Adrenal gland (tissue), 12 donors: ENCODE measurements around the gene FBXW5. TPM values are rescaled to one million over a fixed set of nuclear protein-coding genes. Genes with fewer than 3 reads are reported as not detected.

Experiments
- DNase-seq, 7 donors: peaks; one replicate each; pipeline ENCODE4 v3.0.0-alpha.2; 2019 to 2020
- H3K27ac ChIP-seq, 5 donors: fragments of 200-600 bp; sonication (generic) in 4 of 5; 1 replicate in 3 of 5; 2 replicates in 2 of 5; pipeline versions ENCODE4 v1.5.1 to v1.8.0; 2016 to 2020; ENCODE audit warnings: mild to moderate bottlenecking in 1 of 5
- H3K27me3 ChIP-seq: fragments of 200-600 bp; 2 replicates; pipeline ENCODE4 v1.8.0; 2021
- H3K36me3 ChIP-seq, 2 donors: fragments of 200-600 bp; replicated peaks in 1 of 2; 1 replicate in 1 of 2; 2 replicates in 1 of 2; pipeline versions ENCODE4 v1.5.1 to v1.8.0; 2018 to 2022
- H3K4me1 ChIP-seq, 2 donors: fragments of 200-600 bp; replicated peaks in 1 of 2; 1 replicate in 1 of 2; 2 replicates in 1 of 2; pipeline versions ENCODE4 v1.5.1 to v1.8.0; 2018 to 2021
- H3K4me3 ChIP-seq, 4 donors: fragments of 200-600 bp; sonication (generic) in 3 of 4; one replicate each; pipeline ENCODE4 v1.5.1; 2016 to 2018
- H3K9me3 ChIP-seq, 3 donors: fragments of 200-600 bp; sonication (generic) in 1 of 3; replicated peaks in 1 of 3; 1 replicate in 2 of 3; 2 replicates in 1 of 3; pipeline versions ENCODE4 v1.5.1 to v1.8.0; 2016 to 2021
- POLR2A ChIP-seq, 2 donors: fragments of 450-650 bp; IDR thresholded peaks; one replicate each; pipeline ENCODE4 v1.6.1; 2017; ENCODE audit warnings: antibody characterized with exemption in 2 of 2, mild to moderate bottlenecking in 2 of 2, moderate library complexity in 1 of 2
- WGBS, 4 donors: extraction: QIAGEN DNeasy Blood & Tissue Kit in 2 of 4; methylation state at CpG; one replicate each; pipeline versions ENCODE4 v1.1.5 to v1.1.7; 2013 to 2017; 5-methylcytosine and 5-hydroxymethylcytosine counted together
- intact Hi-C, 2 donors: fragments of 100-400 bp; cut with DNase I; formaldehyde crosslinking; loops; one replicate each; pipeline versions ENCODE4 v1.14.1 to v1.15.0; 2022 to 2023
- polyA plus RNA-seq, 3 donors: library from polyadenylated mRNA; stranded (reverse); fragments of 200-250 nt in 2 of 3; fragments of 350-450 nt in 1 of 3; fragmentation: Illumina TruSeq in 1 of 3; extraction: RNeasy Lipid Tissue Mini Kit (QIAGEN cat#74804) in 1 of 3; gene quantifications; one replicate each; pipeline ENCODE4 v1.2.3, GENCODE V29; 2013 to 2014
- total RNA-seq, 9 donors: library from RNA; depleted of rRNA in 4 of 9; stranded (reverse); fragments of >200 nt in 4 of 9; fragments of 120-200 nt in 1 of 9; fragmentation: NEBNext Ultra II Directional in 1 of 9; extraction: Animal tissue kit (Norgen Biotek cat#: 25700) in 1 of 9; gene quantifications; one replicate each; pipeline versions ENCODE4 v1.1.0 to v1.2.4, GENCODE V29; 2013 to 2023
- TF ChIP-seq, protein P1 (sequence below), 6 experiments: fragments of 450-650 bp in 4 of 6; fragments of 200-600 bp in 2 of 6; sonication (generic) in 1 of 6; IDR thresholded peaks; 1 replicate in 5 of 6; 2 replicates in 1 of 6; pipeline versions ENCODE4 v1.5.1 to v1.8.0; 2016 to 2021; ENCODE audit warnings: antibody characterized with exemption in 6 of 6, mild to moderate bottlenecking in 2 of 6, moderate library complexity in 1 of 6
- donor health status: healthy with polysubstance abuse.
- donor health status: Bipolar disorder and iron deficiency.
- donor health status: DM: yes; HTN: yes; CAD: no.
- donor health status: DM: no; HTN: no; CAD: no.
- donor health status: DM: no; HTN: no; CAD: no.
- donor health status: DM: yes; HTN: yes; CAD: no.

Gene FBXW5
- total and polyA plus RNA-seq, 12 donors = 19.2 to 257 (median 139) TPM

DNA sequence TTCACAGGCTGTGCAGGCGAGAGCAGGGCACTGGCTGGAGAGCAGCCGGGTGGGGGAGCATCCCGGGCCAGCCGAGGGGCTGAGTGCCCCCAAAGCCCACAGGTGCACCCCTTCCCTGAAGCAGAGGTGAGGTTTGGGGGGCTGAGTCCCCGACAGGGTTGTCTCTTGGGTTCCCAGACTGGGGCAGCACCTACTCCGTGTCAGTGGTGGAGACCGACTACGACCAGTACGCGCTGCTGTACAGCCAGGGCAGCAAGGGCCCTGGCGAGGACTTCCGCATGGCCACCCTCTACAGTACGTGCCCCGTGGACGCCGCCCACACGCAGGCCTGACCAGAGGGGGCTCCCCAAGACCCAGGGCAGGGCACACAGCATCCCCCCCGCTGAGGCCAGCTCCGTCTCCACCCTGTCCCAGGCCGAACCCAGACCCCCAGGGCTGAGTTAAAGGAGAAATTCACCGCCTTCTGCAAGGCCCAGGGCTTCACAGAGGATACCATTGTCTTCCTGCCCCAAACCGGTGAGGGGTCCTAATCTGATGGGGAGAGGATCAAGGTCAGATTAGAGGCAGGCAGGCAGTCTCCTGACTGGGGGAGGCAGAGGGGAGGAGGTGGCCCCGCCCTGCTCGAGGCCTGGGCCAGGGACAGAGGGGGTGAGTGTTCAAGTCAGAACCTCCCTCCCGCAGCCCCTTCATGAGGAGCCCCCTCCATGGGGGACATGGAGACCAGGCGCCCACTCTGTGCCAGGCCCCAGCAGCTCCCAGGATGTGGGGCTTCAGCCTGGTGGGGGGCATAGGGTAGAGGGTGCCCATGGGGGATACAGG, 35.4 kb upstream of the FBXW5 start:
- H3K4me1 ChIP-seq = peaks cover 0 to 8% of the 10 kb centered on the region in 2 donors

DNA sequence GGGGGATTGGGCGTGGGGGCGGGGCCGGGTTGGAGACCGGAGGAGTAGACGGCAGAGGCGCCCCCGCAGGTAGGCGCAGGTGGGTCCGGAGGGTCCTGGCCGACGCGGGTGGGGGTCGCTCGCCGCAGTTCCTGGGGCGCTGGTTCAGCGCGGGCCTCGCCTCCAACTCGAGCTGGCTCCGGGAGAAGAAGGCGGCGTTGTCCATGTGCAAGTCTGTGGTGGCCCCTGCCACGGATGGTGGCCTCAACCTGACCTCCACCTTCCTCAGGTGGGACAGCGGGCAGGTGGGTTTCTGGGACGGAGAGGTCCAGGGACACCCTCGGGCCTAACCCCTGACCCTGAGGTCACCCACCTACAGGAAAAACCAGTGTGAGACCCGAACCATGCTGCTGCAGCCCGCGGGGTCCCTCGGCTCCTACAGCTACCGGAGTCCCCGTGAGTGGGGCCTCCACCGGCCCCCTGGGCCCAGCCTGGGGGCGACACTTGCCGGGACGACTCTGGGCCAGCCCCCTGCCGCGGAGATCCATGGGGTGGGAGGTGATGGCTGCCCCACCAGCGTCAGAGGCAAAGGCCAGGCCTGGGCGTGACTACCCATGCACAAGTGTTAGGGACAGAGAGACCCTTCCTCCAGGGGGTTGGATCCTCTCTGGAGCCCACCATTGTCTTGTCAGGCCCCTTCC, 34.5 kb upstream of the FBXW5 start:
- WGBS, 4 donors = 42 to 53% (median 48%) methylated on average over 21 to 41 of the region's 41 CpGs
- Histone ChIP-seq H3K36me3 (no peaks in the 10 kb centered on the region), H3K9me3 (no peaks in the 10 kb centered on the region), H3K27me3 (no peaks in the 10 kb centered on the region), H3K4me1 (peaks cover 0 to 11% of the 10 kb centered on the region in 2 donors), H3K4me3 (no peak overlapping the region), H3K27ac (no peak overlapping the region)
- intact Hi-C loops = no loop called here
- DNase-seq = no peak
- TF ChIP-seq, protein P1, sequence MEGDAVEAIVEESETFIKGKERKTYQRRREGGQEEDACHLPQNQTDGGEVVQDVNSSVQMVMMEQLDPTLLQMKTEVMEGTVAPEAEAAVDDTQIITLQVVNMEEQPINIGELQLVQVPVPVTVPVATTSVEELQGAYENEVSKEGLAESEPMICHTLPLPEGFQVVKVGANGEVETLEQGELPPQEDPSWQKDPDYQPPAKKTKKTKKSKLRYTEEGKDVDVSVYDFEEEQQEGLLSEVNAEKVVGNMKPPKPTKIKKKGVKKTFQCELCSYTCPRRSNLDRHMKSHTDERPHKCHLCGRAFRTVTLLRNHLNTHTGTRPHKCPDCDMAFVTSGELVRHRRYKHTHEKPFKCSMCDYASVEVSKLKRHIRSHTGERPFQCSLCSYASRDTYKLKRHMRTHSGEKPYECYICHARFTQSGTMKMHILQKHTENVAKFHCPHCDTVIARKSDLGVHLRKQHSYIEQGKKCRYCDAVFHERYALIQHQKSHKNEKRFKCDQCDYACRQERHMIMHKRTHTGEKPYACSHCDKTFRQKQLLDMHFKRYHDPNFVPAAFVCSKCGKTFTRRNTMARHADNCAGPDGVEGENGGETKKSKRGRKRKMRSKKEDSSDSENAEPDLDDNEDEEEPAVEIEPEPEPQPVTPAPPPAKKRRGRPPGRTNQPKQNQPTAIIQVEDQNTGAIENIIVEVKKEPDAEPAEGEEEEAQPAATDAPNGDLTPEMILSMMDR (IDR thresholded peaks at IDR 0.05) = no peak
- TF ChIP-seq POLR2A (IDR thresholded peaks at IDR 0.05) = no peak

More for the DNA sequence above, 35.4 kb upstream of the FBXW5 start:
- Histone ChIP-seq H3K27me3 (peaks cover 7% of the 10 kb centered on the region), H3K36me3 (no peaks in the 10 kb centered on the region), H3K9me3 (no peaks in the 10 kb centered on the region), H3K27ac (no peak overlapping the region), H3K4me3 (no peak overlapping the region)
- WGBS, 4 donors = 85 to 89% (median 87%) methylated on average over 5 to 26 of the region's 26 CpGs
- intact Hi-C loops = no loop called here
- no peak for TF ChIP-seq POLR2A (IDR thresholded peaks at IDR 0.05)
- TF ChIP-seq, protein P1 (IDR thresholded peaks at IDR 0.05) = no peak
- no peak for DNase-seq

DNA sequence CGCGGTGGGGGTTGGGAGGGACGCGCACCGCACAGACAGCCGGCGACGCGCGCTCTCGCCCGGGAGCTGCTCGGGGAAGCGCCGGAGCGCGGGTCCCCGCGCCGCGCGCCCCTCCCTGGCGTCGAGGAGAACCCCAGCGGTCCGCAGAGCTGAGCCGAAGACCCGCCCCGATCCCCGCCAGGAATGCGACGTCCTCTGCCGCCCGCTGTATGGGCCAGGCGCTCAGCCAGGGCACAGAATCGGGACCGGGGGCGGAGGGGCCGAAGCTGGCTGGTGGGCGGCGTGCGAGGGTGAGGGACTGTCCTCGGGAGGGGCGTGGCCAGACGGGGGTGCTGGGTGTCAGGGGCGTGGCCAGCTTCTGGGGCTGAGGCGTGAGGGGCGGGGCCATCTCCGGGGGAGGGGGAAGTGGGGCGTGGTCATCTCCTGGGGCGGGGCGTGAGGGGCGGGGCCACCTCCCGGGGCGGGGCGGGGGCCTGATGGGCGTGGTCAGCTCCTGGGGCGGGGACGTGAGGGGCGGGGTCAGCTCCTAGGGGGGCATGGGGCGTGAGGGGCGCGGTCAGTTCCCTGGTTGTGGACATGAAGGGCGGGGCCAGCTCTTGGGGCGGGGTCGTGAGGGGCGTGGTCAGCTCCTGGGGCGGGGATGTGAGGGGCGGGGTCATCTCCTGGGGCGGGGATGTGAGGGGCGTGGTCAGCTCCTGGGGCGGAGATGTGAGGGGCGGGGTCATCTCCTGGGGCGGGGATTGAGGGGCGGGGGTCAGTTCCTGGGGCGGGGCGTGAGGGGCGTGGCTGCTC, 33.7 kb upstream of the FBXW5 start:
- 0 to 3% (median 2%) methylated on average over 11 to 78 of the region's 78 CpGs for WGBS, 4 donors

More for the DNA sequence above, 33.7 kb upstream of the FBXW5 start:
- TF ChIP-seq, protein P1 (IDR thresholded peaks at IDR 0.05) = no peak
- no peak for TF ChIP-seq POLR2A (IDR thresholded peaks at IDR 0.05)
- peak overlapping the region in 1 of 4 donors; percentile 65 for H3K4me3 ChIP-seq
- no peaks in the 10 kb centered on the region for H3K9me3 ChIP-seq
- no peaks in the 10 kb centered on the region for H3K27me3 ChIP-seq
- intact Hi-C loops = no loop called here
- no peaks in the 10 kb centered on the region for H3K36me3 ChIP-seq
- peaks cover 0 to 11% of the 10 kb centered on the region in 2 donors for H3K4me1 ChIP-seq
- peak in 6 of 7 donors; percentile 52 to 72 (median 64) for DNase-seq
- peak overlapping the region in 1 of 5 donors; percentile 66 for H3K27ac ChIP-seq
